ENCODE results near the gene RPL22.
A peak's percentile ranks its signal among the peaks of the same experiment; 100 is the strongest.

DNA sequence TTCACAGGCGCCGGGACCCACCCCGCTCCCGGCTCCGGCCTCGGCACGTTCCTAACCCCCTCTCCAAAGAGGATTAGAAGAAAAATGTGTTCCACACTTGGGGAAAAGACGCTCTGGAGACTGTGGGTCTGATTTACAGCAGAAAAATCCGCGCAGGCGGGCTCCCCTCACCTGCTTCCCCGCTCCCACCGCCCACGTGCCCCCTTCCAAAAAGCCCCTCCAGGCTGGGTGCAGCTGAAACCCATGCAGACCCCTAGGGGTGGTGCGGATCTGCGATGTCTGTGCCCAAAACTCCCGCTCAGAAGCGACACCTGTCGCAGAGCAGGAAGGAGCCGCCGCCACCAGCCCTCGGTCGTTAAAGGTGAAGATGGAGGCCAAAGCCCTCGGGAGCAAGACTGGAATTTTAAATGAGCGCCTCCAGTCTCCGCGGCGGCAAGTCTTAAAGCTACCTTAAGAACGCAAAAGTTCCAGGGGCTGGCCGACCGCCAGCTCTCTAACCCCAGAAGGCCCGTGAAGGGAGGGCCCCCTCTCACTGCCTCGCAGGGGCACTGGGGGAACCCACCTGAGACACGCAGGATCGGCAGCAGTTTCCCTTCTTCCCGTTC lies 18.6 kb downstream of the RPL22 start:
- peak; percentile 86 for TF ChIP-seq EZH2 (IDR thresholded peaks at IDR 0.05; ENCODE audit: low read length)
- TF ChIP-seq, protein P1, sequence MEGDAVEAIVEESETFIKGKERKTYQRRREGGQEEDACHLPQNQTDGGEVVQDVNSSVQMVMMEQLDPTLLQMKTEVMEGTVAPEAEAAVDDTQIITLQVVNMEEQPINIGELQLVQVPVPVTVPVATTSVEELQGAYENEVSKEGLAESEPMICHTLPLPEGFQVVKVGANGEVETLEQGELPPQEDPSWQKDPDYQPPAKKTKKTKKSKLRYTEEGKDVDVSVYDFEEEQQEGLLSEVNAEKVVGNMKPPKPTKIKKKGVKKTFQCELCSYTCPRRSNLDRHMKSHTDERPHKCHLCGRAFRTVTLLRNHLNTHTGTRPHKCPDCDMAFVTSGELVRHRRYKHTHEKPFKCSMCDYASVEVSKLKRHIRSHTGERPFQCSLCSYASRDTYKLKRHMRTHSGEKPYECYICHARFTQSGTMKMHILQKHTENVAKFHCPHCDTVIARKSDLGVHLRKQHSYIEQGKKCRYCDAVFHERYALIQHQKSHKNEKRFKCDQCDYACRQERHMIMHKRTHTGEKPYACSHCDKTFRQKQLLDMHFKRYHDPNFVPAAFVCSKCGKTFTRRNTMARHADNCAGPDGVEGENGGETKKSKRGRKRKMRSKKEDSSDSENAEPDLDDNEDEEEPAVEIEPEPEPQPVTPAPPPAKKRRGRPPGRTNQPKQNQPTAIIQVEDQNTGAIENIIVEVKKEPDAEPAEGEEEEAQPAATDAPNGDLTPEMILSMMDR (optimal IDR thresholded peaks at IDR 0.05 in 1 of 3, IDR thresholded peaks at IDR 0.05 in 1 of 3, conservative IDR thresholded peaks at IDR 0.05 in 1 of 3; ENCODE audit: extremely low read depth in 1 of 3, insufficient read depth in 2 of 3, low read length in 3 of 3), result no peak

Data from keratinocyte (primary cell).